SKM-1 (cell line): Measurements from ENCODE around the gene BEGAIN.

Experiments used
- DNase-seq: peaks from one replicate; lab custom pipeline; 2025; ENCODE audit not compliant: unreplicated experiment; lab: John Stamatoyannopoulos, UW

The BEGAIN gene

GRCh38 chr14:100553471-100553870, 33.7 kb downstream of the BEGAIN start:
- DNase-seq, result no peak

GRCh38 chr14:100552524-100553125, 34.6 kb downstream of the BEGAIN start:
- no peak for DNase-seq

GRCh38 chr14:100551056-100551455, 36.2 kb downstream of the BEGAIN start:
- DNase-seq, result no peak

GRCh38 chr14:100549834-100550625, 37.2 kb downstream of the BEGAIN start:
- no peak for DNase-seq

GRCh38 chr14:100548939-100549338, 38.3 kb downstream of the BEGAIN start:
- no peak for DNase-seq

GRCh38 chr14:100548295-100548655, 38.9 kb downstream of the BEGAIN start:
- DNase-seq, result no peak

- peak; percentile 70 for DNase-seq
Observed at GRCh38 chr14:100547633-100548294, 39.5 kb downstream of the BEGAIN start.

- DNase-seq, result no peak
Observed at GRCh38 chr14:100546051-100546443, 41.2 kb downstream of the BEGAIN start.

- DNase-seq, result no peak
Observed at GRCh38 chr14:100545359-100545758, 41.9 kb downstream of the BEGAIN start.

GRCh38 chr14:100544506-100545141, 42.6 kb downstream of the BEGAIN start:
- no peak for DNase-seq

GRCh38 chr14:100543471-100544455, 43.5 kb downstream of the BEGAIN start:
- no peak for DNase-seq

- no peak for DNase-seq
Observed at GRCh38 chr14:100542619-100543205, 44.5 kb downstream of the BEGAIN start.

- no peak for DNase-seq
Observed at GRCh38 chr14:100541621-100542560, 45.3 kb downstream of the BEGAIN start.

GRCh38 chr14:100540926-100541620, 46.1 kb downstream of the BEGAIN start:
- no peak for DNase-seq

- DNase-seq, result no peak
Observed at GRCh38 chr14:100540141-100540925, 46.9 kb downstream of the BEGAIN start.

- DNase-seq, result no peak
Observed at GRCh38 chr14:100539766-100540140, 47.5 kb downstream of the BEGAIN start.

GRCh38 chr14:100539003-100539660, 48.1 kb downstream of the BEGAIN start:
- DNase-seq, result no peak
